GM23248 (cell line): ENCODE measurements around the gene AVPI1. TPM values are rescaled to one million over a fixed set of nuclear protein-coding genes. Genes with fewer than 3 reads are reported as not detected.
"Not testable (repeated sequence)": the region's sequence is repeated elsewhere in the genome, so short reads cannot be mapped to it uniquely, and the experiment has no call there.

Source experiments
- DNase-seq: peaks from one replicate; pipeline ENCODE4 v3.0.0-alpha.2; 2015
- H2AFZ ChIP-seq: fragments of 200-600 bp; sonication (generic); 2 replicates; pipeline ENCODE4 v1.6.1; 2016; ENCODE audit warnings: antibody characterized with exemption
- H3F3A ChIP-seq: fragments of 200-600 bp; sonication (generic); 2 replicates; pipeline ENCODE4 v1.6.1; 2016; ENCODE audit warnings: mild to moderate bottlenecking, antibody characterized with exemption, mixed run types; ENCODE audit not compliant: insufficient read depth
- H3K27ac ChIP-seq: fragments of 200-600 bp; sonication (generic); 2 replicates; pipeline ENCODE4 v1.5.1; 2016; ENCODE audit warnings: mild to moderate bottlenecking
- H3K27me3 ChIP-seq: fragments of 200-600 bp; sonication (generic); replicated peaks from 2 replicates; pipeline ENCODE4 v1.6.1; 2016; ENCODE audit warnings: mild to moderate bottlenecking; ENCODE audit not compliant: insufficient read depth
- H3K36me3 ChIP-seq: fragments of 200-600 bp; sonication (generic); 2 replicates; pipeline ENCODE4 v1.6.1; 2016; ENCODE audit warnings: low read depth, mild to moderate bottlenecking
- H3K4me1 ChIP-seq: fragments of 200-600 bp; sonication (generic); 2 replicates; pipeline ENCODE4 v1.6.1; 2016; ENCODE audit warnings: mild to moderate bottlenecking; ENCODE audit not compliant: insufficient read depth
- H3K4me2 ChIP-seq: fragments of 200-600 bp; sonication (generic); one replicate; pipeline ENCODE4 v1.6.1; 2016; ENCODE audit warnings: mild to moderate bottlenecking; ENCODE audit not compliant: unreplicated experiment
- H3K4me3 ChIP-seq: fragments of 200-600 bp; sonication (generic); 2 replicates; pipeline ENCODE4 v1.5.1; 2016; ENCODE audit warnings: mild to moderate bottlenecking
- H3K79me2 ChIP-seq: fragments of 200-600 bp; sonication (generic); 2 replicates; pipeline ENCODE4 v1.6.1; 2016; ENCODE audit warnings: mild to moderate bottlenecking; ENCODE audit not compliant: insufficient read depth
- H3K9ac ChIP-seq: fragments of 200-600 bp; sonication (generic); 2 replicates; pipeline ENCODE4 v1.6.1; 2016; ENCODE audit warnings: mild to moderate bottlenecking
- H3K9me2 ChIP-seq: fragments of 200-600 bp; sonication (generic); 2 replicates; pipeline ENCODE4 v1.6.1; 2016; ENCODE audit warnings: mixed run types, mild to moderate bottlenecking, moderate library complexity; ENCODE audit not compliant: insufficient read depth
- H3K9me3 ChIP-seq: fragments of 200-600 bp; sonication (generic); one replicate; pipeline ENCODE4 v1.6.1; 2017; ENCODE audit warnings: low read depth
- H4K20me1 ChIP-seq: fragments of 200-600 bp; sonication (generic); 2 replicates; pipeline ENCODE4 v1.6.0; 2016; ENCODE audit not compliant: insufficient read depth
- EZH2 ChIP-seq: fragments of 200-600 bp; sonication (generic); IDR thresholded peaks from 2 replicates; pipeline ENCODE4 v1.6.1; 2018; ENCODE audit warnings: antibody characterized with exemption, mild to moderate bottlenecking; ENCODE audit not compliant: insufficient read depth, poor library complexity, severe bottlenecking
- EZH2phosphoT487 ChIP-seq: fragments of 200-600 bp; sonication (generic); IDR thresholded peaks from 2 replicates; pipeline ENCODE4 v1.6.1; 2018; ENCODE audit warnings: antibody characterized with exemption, moderate library complexity, mild to moderate bottlenecking, low read depth; ENCODE audit not compliant: insufficient read depth
- WGBS, 2 experiments: methylation state at CpG; one replicate each; pipeline ENCODE4 v1.1.6; 2015 to 2017; ENCODE audit warnings: low lambda C conversion rate in 2 of 2, low coverage in 1 of 2; ENCODE audit errors: missing lambda C conversion rate in 2 of 2; 5-methylcytosine and 5-hydroxymethylcytosine counted together
- in situ Hi-C: fragments of 300-500 bp; cut with MboI; formaldehyde crosslinking; loops from 2 replicates; pipeline ENCODE4 v1.15.0; 2020
- polyA plus RNA-seq: library from polyadenylated mRNA; unstranded; fragments of >200 nt; fragmentation: Nextera tagmentation; extraction: Ambion mirVana; gene quantifications from 2 replicates; pipeline ENCODE4 v1.2.1, GENCODE V29; 2016
- total RNA-seq: library from RNA; depleted of rRNA; stranded (reverse); fragments of >200 nt; shearing (Covaris generic); gene quantifications from 2 replicates; pipeline ENCODE4 v1.2.3, GENCODE V29; 2014

Gene AVPI1
- total and polyA plus RNA-seq, 2 experiments from 2014 or later, result 31.4 to 33.8 TPM

- WGBS, 2 experiments, result 4% methylated on average over 40 to 54 of the region's 54 CpGs
- in situ Hi-C loops, result no loop called here
- peak within 1 kb of the TSS; percentile 85 for H3K27ac ChIP-seq
Observed at GRCh38 chr10:97640174-97640867, 46.7 kb downstream of the AVPI1 start, which contains the start of gene PI4K2A. TSS of gene PI4K2A (plus strand) at chr10:97640671. CDS start at chr10:97640743, 72 bp downstream.

GRCh38 chr10:97639090-97639489 lies 48.0 kb downstream of the AVPI1 start:
- H3K9me2 ChIP-seq, in situ Hi-C loops, DNase-seq, H3K36me3 ChIP-seq, H3K27me3 ChIP-seq, H3K9me3 ChIP-seq, H3K4me2 ChIP-seq, H2AFZ ChIP-seq, H3K27ac ChIP-seq, H3K9ac ChIP-seq, H3K4me3 ChIP-seq, H4K20me1 ChIP-seq: not testable (repeated sequence)
- 65 to 70% methylated on average over 3 of the region's 3 CpGs for WGBS, 2 experiments
- H3K79me2 ChIP-seq, result peaks cover 32% of the 10 kb centered on the region
- H3K4me1 ChIP-seq, result peaks cover 11% of the 10 kb centered on the region
- H3F3A ChIP-seq, result peaks cover 22% of the 10 kb centered on the region

More at GRCh38 chr10:97640174-97640867, 46.7 kb downstream of the AVPI1 start, which contains the start of gene PI4K2A:
- Histone ChIP-seq H3K4me2 (peak within 1 kb of the TSS; percentile 91), H3K36me3 (peaks cover 9% of the 10 kb centered on the region), H3K9ac (peak within 1 kb of the TSS; percentile 92), H3K4me3 (peak within 1 kb of the TSS; percentile 85), H3K9me2 (no peaks in the 10 kb centered on the region), H3F3A (peaks cover 22% of the 10 kb centered on the region), H3K9me3 (no peaks in the 10 kb centered on the region), H3K4me1 (peaks cover 11% of the 10 kb centered on the region), H3K79me2 (peaks cover 44% of the 10 kb centered on the region), H2AFZ (peak within 1 kb of the TSS; percentile 62), H4K20me1 (no peaks in the 10 kb centered on the region), H3K27me3 (no peaks in the 10 kb centered on the region)
- DNase-seq, result peak; percentile 100
- TF ChIP-seq EZH2phosphoT487 (no peak), EZH2 (no peak)

- Histone ChIP-seq H3K79me2 (peaks cover 12% of the 10 kb centered on the region), H3K9me3 (no peaks in the 10 kb centered on the region), H3K4me1 (peaks cover 12% of the 10 kb centered on the region; the same call in 1 of the 2 replicates), H3K9me2 (no peaks in the 10 kb centered on the region), H3K36me3 (no peaks in the 10 kb centered on the region), H3K9ac (no peak overlapping the region), H3K27me3 (no peaks in the 10 kb centered on the region), H2AFZ (no peak overlapping the region), H4K20me1 (no peaks in the 10 kb centered on the region), H3K4me3 (no peak overlapping the region), H3K4me2 (no peak overlapping the region), H3F3A (no peaks in the 10 kb centered on the region), H3K27ac (no peak overlapping the region)
- WGBS, 2 experiments, result 43 to 48% methylated on average over 1 of the region's 1 CpG
- no peak for TF ChIP-seq EZH2
- no peak for TF ChIP-seq EZH2phosphoT487
- DNase-seq, result no peak
- in situ Hi-C loops, result no loop called here
Observed at GRCh38 chr10:97635577-97635976, 51.5 kb downstream of the AVPI1 start.

- DNase-seq, result peak; percentile 52
- peak overlapping the region; percentile 81 for H3K9ac ChIP-seq
- peak overlapping the region; percentile 39 for H3K27ac ChIP-seq
Observed at GRCh38 chr10:97633921-97634320, 53.1 kb downstream of the AVPI1 start.

More at GRCh38 chr10:97633921-97634320, 53.1 kb downstream of the AVPI1 start:
- Histone ChIP-seq H2AFZ (peak overlapping the region; percentile 100), H3K27me3 (no peaks in the 10 kb centered on the region), H3K9me3 (no peaks in the 10 kb centered on the region), H3K4me2 (peak overlapping the region; percentile 95), H3K4me3 (peak overlapping the region; percentile 89), H3K36me3 (no peaks in the 10 kb centered on the region), H3F3A (no peaks in the 10 kb centered on the region), H3K9me2 (no peaks in the 10 kb centered on the region), H4K20me1 (no peaks in the 10 kb centered on the region), H3K79me2 (peaks cover 12% of the 10 kb centered on the region), H3K4me1 (peaks cover 12% of the 10 kb centered on the region; the same call in 1 of the 2 replicates)
- TF ChIP-seq EZH2phosphoT487, result no peak
- no peak for TF ChIP-seq EZH2
- 66 to 73% methylated on average over 8 of the region's 8 CpGs for WGBS, 2 experiments
- in situ Hi-C loops, result no loop called here
